WERI-Rb-1 (cell line): Measurements from ENCODE around the gene SH3PXD2A.

Experiments
- DNase-seq: peaks from one replicate; pipeline ENCODE4 v3.0.0-alpha.2; 2020
- H3K27ac ChIP-seq: fragments of 250-450 bp; sonication (Bioruptor Pico); 2 replicates; pipeline ENCODE4 v1.5.1; 2020; ENCODE audit warnings: mild to moderate bottlenecking, moderate library complexity
- H3K27me3 ChIP-seq: fragments of 250-450 bp; sonication (Bioruptor Pico); 2 replicates; pipeline ENCODE4 v1.5.1; 2021; ENCODE audit warnings: mild to moderate bottlenecking, low read depth, moderate library complexity; ENCODE audit not compliant: insufficient read depth, severe bottlenecking
- H3K36me3 ChIP-seq: fragments of 250-450 bp; sonication (Bioruptor Pico); 2 replicates; pipeline ENCODE4 v1.5.1; 2020; ENCODE audit warnings: mild to moderate bottlenecking, moderate library complexity
- H3K4me3 ChIP-seq: 2 replicates; pipeline ENCODE4 v1.5.1; 2011; ENCODE audit warnings: low read depth, mild to moderate bottlenecking, control low read depth, low read length
- H3K9me3 ChIP-seq: fragments of 250-450 bp; sonication (Bioruptor Pico); 2 replicates; pipeline ENCODE4 v1.5.1; 2021; ENCODE audit warnings: mild to moderate bottlenecking, moderate library complexity; ENCODE audit not compliant: severe bottlenecking
- TF ChIP-seq, protein P1 (sequence below): IDR thresholded peaks from 2 replicates; pipeline ENCODE4 v1.5.1; 2011; ENCODE audit warnings: low read depth, mild to moderate bottlenecking, control low read depth, inconsistent platforms, low read length

Gene SH3PXD2A

DNA sequence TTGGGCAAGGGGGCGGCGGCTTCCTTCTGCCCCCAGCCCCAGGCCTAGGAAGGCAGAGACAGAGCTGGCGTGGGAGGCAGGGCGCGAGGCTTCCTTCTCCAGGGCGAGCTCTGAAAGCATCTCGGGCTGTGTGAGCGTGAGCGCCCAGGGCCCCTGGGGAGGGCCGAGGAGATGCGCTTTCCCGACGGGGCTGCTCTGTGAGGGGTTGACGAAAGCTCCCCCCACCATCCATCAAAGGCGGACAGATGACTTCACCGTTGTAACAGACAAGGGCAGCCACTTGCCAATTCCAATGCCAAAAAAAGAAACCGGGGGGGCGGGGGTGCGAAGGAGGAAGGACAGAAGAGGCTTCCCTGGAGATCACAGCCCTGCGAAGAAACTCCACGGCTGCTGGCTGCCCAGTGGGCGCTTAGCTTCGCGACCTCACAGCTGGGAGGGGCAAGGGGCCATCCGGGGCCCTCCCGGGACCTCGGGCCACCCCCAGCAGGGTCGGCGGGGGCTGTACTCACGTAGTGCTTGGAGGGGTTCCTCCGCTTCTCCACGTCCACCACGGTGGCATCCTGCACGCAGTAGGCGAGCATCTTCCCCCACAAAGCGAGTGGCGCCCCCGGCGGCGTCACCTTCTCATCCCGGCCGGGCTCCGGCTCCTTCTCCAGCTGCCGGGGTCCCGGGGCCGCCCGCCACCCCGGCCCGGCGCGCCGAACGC is 537 bp downstream of the SH3PXD2A start:
- DNase-seq, result peak; percentile 48
- Histone ChIP-seq H3K27ac (peak overlapping the region; percentile 46), H3K9me3 (no peaks in the 10 kb centered on the region), H3K36me3 (no peaks in the 10 kb centered on the region), H3K4me3 (peak overlapping the region; percentile 58), H3K27me3 (no peaks in the 10 kb centered on the region)
- TF ChIP-seq, protein P1, sequence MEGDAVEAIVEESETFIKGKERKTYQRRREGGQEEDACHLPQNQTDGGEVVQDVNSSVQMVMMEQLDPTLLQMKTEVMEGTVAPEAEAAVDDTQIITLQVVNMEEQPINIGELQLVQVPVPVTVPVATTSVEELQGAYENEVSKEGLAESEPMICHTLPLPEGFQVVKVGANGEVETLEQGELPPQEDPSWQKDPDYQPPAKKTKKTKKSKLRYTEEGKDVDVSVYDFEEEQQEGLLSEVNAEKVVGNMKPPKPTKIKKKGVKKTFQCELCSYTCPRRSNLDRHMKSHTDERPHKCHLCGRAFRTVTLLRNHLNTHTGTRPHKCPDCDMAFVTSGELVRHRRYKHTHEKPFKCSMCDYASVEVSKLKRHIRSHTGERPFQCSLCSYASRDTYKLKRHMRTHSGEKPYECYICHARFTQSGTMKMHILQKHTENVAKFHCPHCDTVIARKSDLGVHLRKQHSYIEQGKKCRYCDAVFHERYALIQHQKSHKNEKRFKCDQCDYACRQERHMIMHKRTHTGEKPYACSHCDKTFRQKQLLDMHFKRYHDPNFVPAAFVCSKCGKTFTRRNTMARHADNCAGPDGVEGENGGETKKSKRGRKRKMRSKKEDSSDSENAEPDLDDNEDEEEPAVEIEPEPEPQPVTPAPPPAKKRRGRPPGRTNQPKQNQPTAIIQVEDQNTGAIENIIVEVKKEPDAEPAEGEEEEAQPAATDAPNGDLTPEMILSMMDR, result peak; percentile 52

DNA sequence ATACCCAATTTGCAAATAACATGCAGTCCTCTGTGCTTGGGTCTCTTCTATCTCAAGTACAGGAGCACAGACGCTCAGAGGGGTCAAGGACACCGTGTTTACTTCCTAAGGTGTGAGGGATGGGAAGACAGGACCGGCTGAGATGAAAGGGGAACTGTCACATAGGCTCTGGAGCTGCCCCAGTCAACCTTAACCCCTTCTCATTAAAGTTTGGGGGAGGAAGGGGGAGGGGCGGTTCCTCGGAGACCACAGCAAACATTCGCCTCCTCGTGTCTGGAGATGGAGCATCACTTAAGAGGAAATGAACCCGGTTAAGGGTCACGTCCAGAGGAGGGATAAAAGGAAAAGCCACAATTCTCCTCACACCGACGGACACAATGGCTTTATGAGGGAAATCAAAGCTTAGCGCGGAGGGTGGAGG is 1.1 kb downstream of the SH3PXD2A start:
- no peak overlapping the region for H3K27ac ChIP-seq
- H3K27me3 ChIP-seq, result no peaks in the 10 kb centered on the region
- no peaks in the 10 kb centered on the region for H3K9me3 ChIP-seq
- peak; percentile 30 for DNase-seq
- TF ChIP-seq, protein P1, result no peak
- H3K4me3 ChIP-seq, result peak overlapping the region; percentile 58
- no peaks in the 10 kb centered on the region for H3K36me3 ChIP-seq

DNA sequence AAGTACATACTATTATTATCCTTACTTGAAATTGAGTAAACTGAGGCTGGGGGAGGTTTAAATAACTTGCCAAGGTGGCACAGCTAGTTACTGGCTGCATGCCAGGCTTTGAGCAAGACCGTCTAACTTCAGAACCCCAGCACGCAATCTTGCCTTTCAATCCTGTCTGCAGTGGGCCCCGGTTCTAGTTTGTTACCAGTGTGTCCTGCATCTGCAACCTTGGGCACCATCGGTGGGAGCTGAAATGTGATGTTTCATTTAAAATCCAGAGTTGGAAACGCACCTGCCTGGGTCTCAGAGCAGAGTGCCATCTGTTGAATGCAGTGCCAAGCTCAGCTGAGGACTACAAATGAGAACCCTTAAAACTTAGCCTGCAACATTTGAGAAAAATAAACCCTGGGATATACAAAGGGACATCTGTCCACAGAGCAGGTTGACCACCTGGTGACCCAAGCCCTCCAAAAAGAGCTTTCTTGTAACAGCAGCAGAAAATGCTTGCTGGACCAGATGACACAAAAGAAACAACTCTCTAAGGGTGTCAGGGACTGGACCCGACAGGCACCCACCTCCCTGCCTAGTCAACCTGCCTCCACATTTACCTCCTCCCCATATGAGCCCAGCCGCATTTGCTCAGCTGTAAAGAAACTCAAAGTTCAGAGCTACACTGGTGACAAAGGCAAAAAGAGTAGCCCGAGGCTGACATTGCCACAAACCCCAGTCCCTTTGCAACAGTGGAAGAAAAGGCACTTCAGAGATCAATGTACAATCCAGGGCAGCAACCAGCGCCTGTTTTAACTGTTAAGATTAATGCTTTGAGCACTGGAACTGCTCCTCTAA is 1.7 kb downstream of the SH3PXD2A start:
- TF ChIP-seq, protein P1, result no peak
- H3K36me3 ChIP-seq, result no peaks in the 10 kb centered on the region
- DNase-seq, result no peak
- H3K9me3 ChIP-seq, result no peaks in the 10 kb centered on the region
- H3K4me3 ChIP-seq, result peak overlapping the region; percentile 58
- H3K27ac ChIP-seq, result no peak overlapping the region
- no peaks in the 10 kb centered on the region for H3K27me3 ChIP-seq

DNA sequence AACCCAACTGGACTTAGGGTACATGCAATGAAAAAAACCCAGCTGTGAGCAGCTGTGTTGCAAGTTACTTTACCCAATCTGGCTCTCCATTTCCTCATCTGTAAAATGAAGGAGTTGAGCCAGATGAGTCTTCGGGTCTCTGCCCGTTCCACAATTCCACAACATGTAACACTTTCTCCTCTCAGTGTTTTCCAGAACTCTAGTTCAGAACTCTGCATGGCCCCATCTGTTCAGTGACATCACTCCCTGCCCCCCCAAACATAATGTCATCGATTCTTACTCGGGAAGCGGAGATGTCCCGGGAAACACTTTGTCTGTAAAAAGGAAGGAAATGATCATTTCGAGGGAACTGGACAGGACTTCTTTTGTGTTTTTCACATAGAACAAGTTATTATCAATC is 2.5 kb downstream of the SH3PXD2A start:
- Histone ChIP-seq H3K27me3 (no peaks in the 10 kb centered on the region), H3K27ac (no peak overlapping the region), H3K4me3 (no peak overlapping the region), H3K36me3 (no peaks in the 10 kb centered on the region), H3K9me3 (no peaks in the 10 kb centered on the region)
- TF ChIP-seq, protein P1, result no peak
- no peak for DNase-seq

DNA sequence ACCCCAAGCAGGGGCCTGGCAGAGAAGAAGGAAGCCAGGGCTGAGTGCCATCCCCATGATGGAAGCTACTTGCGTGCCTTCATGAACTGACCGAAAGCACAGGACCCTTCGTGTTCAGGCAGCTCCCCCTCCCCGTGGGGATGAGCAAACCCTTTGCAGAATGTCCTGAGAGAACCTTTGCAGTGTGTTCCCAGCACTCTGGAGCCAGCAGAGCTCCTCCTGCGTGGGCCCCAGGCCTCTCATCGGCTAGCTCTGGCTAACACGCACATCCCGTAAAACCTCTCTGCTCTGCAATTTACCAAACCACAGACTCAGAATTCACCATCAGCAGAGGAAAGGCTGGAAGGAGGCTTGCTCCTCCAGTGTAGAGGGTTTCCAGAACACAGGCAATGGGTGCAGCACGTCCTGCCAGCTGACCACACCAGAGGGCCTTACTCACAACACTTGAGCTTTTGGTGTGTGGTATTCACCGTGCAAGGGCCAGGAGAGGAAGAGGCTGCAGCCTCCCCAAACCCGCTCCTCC is 3.1 kb downstream of the SH3PXD2A start:
- no peak overlapping the region for H3K27ac ChIP-seq
- H3K36me3 ChIP-seq, result no peaks in the 10 kb centered on the region
- DNase-seq, result no peak
- H3K27me3 ChIP-seq, result no peaks in the 10 kb centered on the region
- TF ChIP-seq, protein P1, result no peak
- H3K9me3 ChIP-seq, result no peaks in the 10 kb centered on the region
- no peak overlapping the region for H3K4me3 ChIP-seq
